Tibial artery (tissue), 4 donors: ENCODE results near the gene CSN1S1.

Experiments
- DNase-seq, 2 donors: peaks; one replicate each; pipeline ENCODE4 v3.0.0-alpha.2; 2019
- H3K27ac ChIP-seq, 2 donors: fragments of 200-600 bp; sonication (generic) in 1 of 2; 1 replicate in 1 of 2; 2 replicates in 1 of 2; pipeline ENCODE4 v1.5.1; 2018 to 2019; ENCODE audit warnings: mild to moderate bottlenecking in 1 of 2
- H3K27me3 ChIP-seq, 2 donors: fragments of 200-600 bp; sonication (generic) in 1 of 2; one replicate each; pipeline versions ENCODE4 v1.5.1 to v1.6.0; 2016 to 2019
- H3K36me3 ChIP-seq, 3 donors: fragments of 200-600 bp; sonication (generic) in 2 of 3; one replicate each; pipeline ENCODE4 v1.5.1; 2016 to 2019; ENCODE audit warnings: mild to moderate bottlenecking in 2 of 3
- H3K4me1 ChIP-seq, 4 donors: fragments of 200-600 bp; sonication (generic) in 2 of 4; 1 replicate in 3 of 4; 2 replicates in 1 of 4; pipeline ENCODE4 v1.5.1; 2016 to 2019
- H3K4me3 ChIP-seq, 2 donors: fragments of 200-600 bp; sonication (generic) in 1 of 2; 1 replicate in 1 of 2; 2 replicates in 1 of 2; pipeline ENCODE4 v1.5.1; 2018 to 2019; ENCODE audit warnings: mild to moderate bottlenecking in 2 of 2
- H3K9me3 ChIP-seq, 3 donors: fragments of 200-600 bp; sonication (generic) in 1 of 3; one replicate each; pipeline ENCODE4 v1.5.1; 2016 to 2019
- intact Hi-C: fragments of 100-400 bp; cut with DNase I; formaldehyde crosslinking; loops from one replicate; pipeline ENCODE4 v1.15.0; 2023; ENCODE audit warnings: low total_unique reads
- TF ChIP-seq, protein P1 (sequence below), 2 experiments: fragments of 200-600 bp in 1 of 2; fragments of 450-650 bp in 1 of 2; IDR thresholded peaks; one replicate each; pipeline ENCODE4 v1.5.1; 2017 to 2019; ENCODE audit warnings: antibody characterized with exemption in 2 of 2, mild to moderate bottlenecking in 1 of 2, moderate library complexity in 1 of 2

CSN1S1 gene

DNA sequence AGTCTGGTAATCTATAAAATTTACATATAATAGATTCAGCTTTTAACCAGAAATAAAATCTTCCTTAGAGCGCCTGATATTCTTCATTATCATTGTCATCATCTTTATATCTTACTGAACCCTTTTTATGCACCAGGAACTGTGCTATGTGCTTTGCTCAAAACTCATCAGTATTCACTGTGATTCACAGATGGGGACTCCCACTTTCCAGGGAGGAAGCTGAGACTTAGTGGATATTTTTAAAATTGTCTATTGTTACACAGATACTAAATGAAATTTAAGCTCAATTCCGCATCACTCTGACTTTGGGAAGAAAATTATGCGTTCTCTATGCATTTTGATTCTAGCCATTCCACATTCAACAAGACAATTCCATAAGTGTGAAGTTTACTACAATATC is 36.1 kb upstream of the CSN1S1 start:
- no peak overlapping the region for H3K4me3 ChIP-seq
- DNase-seq: no peak
- TF ChIP-seq, protein P1, sequence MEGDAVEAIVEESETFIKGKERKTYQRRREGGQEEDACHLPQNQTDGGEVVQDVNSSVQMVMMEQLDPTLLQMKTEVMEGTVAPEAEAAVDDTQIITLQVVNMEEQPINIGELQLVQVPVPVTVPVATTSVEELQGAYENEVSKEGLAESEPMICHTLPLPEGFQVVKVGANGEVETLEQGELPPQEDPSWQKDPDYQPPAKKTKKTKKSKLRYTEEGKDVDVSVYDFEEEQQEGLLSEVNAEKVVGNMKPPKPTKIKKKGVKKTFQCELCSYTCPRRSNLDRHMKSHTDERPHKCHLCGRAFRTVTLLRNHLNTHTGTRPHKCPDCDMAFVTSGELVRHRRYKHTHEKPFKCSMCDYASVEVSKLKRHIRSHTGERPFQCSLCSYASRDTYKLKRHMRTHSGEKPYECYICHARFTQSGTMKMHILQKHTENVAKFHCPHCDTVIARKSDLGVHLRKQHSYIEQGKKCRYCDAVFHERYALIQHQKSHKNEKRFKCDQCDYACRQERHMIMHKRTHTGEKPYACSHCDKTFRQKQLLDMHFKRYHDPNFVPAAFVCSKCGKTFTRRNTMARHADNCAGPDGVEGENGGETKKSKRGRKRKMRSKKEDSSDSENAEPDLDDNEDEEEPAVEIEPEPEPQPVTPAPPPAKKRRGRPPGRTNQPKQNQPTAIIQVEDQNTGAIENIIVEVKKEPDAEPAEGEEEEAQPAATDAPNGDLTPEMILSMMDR (IDR thresholded peaks at IDR 0.05): no peak
- no peak overlapping the region for H3K27ac ChIP-seq
- H3K27me3 ChIP-seq: no peaks in the 10 kb centered on the region
- H3K36me3 ChIP-seq: no peaks in the 10 kb centered on the region
- H3K4me1 ChIP-seq: no peaks in the 10 kb centered on the region
- no peaks in the 10 kb centered on the region for H3K9me3 ChIP-seq
- intact Hi-C loops: no loop called here

DNA sequence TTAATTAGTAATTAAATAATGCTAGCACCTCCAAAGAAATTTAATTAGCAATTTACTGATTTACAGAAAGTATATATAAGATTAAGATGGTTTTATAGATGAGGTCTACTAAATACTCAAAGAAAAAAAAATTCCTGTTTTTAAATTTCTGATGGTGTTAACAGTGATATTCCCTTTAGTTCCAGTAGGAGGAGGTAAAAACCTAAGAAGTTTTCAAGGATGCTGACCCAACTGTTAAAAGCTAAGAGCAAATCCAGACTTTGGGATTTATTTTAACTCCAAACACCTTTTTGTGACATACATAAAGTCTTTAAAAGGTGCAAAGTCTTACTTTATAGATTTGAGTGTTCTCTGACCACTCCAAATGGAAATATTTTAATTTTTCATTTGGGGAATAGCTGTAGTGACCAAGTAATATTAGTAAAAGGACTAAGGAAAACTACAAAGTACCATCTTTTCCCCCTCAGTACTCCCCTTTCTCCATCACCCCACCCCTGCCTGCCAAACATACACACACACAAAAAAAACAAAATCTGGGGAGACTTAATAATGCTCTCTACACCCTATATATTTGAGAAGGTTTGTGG is 34.2 kb upstream of the CSN1S1 start:
- Histone ChIP-seq H3K4me3 (no peak overlapping the region), H3K4me1 (no peaks in the 10 kb centered on the region), H3K27me3 (no peaks in the 10 kb centered on the region), H3K9me3 (no peaks in the 10 kb centered on the region), H3K36me3 (no peaks in the 10 kb centered on the region), H3K27ac (no peak overlapping the region)
- TF ChIP-seq, protein P1 (IDR thresholded peaks at IDR 0.05): peak in 1 of 2 experiments; percentile 15
- intact Hi-C loops: no loop called here
- no peak for DNase-seq

DNA sequence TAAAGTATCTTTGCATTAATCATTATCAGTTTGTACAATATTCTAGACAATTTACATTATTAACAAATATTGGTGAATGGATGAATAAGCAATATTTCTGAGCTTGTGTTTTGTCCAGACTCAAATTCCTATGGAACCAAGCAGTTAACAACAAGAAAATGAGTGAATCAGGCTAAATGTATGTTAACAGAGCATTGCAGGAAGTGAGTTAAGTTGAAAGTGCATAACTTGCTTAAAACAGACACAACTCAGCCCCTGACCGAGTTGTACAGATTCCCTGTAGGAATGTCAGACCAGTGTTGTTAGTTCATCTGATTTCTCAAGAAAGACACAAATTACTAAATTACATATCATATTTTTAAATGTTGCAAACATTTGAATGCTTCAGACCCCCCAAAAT is 23.7 kb upstream of the CSN1S1 start:
- no peaks in the 10 kb centered on the region for H3K27me3 ChIP-seq
- no peaks in the 10 kb centered on the region for H3K4me1 ChIP-seq
- no peak overlapping the region for H3K4me3 ChIP-seq
- no peaks in the 10 kb centered on the region for H3K36me3 ChIP-seq
- TF ChIP-seq, protein P1 (IDR thresholded peaks at IDR 0.05): no peak
- H3K27ac ChIP-seq: no peak overlapping the region
- no peaks in the 10 kb centered on the region for H3K9me3 ChIP-seq
- DNase-seq: no peak
- intact Hi-C loops: no loop called here

DNA sequence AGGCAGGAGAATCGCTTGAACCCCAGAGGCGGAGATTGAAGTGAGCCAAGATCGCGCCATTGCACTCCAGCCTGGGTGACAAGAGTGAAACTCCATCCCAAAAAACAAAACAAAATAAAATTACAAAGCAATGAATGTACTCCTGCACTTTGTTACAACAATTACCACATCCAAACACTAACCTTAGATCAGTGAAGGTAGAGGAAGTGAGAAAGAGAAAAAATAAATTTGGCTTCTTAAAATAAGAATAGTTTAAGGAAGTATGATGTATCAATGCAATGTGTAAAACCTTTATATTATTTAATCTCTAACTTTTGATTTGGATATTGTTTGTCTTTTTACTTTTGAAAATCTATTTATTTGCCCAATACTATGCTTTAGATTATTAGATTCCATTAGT is 21.7 kb upstream of the CSN1S1 start:
- Histone ChIP-seq H3K36me3 (no peaks in the 10 kb centered on the region), H3K27me3 (no peaks in the 10 kb centered on the region), H3K27ac (no peak overlapping the region), H3K4me3 (no peak overlapping the region), H3K9me3 (no peaks in the 10 kb centered on the region), H3K4me1 (no peaks in the 10 kb centered on the region)
- TF ChIP-seq, protein P1 (IDR thresholded peaks at IDR 0.05): no peak
- intact Hi-C loops: no loop called here
- no peak for DNase-seq

DNA sequence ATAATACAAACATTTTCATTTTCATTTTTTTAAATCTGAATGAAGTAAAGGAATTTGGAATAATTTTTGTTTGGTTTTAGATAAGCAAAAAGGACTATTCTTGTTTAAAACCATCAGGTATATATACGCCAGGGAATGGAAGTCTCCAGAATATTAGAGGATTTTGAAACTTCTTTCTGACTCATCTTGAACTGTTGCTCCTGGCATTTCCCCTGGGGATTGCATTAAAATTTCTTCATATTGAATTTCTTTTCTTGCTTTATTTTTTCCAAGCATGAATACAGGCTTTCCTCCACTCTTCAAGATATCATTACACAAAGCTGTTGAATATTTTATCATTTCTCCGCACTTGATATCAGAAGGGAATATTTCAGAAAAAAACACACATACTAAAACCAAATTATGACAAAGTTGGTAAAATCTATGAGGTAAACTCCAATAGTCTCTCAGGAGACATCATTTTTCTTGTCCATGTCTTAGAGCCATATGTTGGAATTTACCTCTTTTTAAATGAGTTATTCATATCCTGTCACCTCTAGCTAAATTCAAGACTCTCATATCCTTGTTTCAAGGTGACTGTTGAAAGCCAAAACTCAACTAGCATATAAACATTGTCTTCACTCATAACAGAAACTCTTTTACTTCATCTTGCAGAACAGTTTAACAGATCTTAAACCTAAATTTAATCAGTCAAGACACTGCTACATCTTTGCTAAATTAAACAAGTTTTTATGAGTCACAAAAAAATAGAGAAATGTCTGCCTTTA is 20.7 kb upstream of the CSN1S1 start:
- no peaks in the 10 kb centered on the region for H3K27me3 ChIP-seq
- H3K36me3 ChIP-seq: no peaks in the 10 kb centered on the region
- H3K9me3 ChIP-seq: no peaks in the 10 kb centered on the region
- no peak overlapping the region for H3K27ac ChIP-seq
- DNase-seq: no peak
- H3K4me3 ChIP-seq: no peak overlapping the region
- TF ChIP-seq, protein P1 (IDR thresholded peaks at IDR 0.05): no peak
- intact Hi-C loops: no loop called here
- H3K4me1 ChIP-seq: no peaks in the 10 kb centered on the region
